Sigmoid colon (tissue), 4 donors: ENCODE data around the gene SLIT3.

Source experiments
- EP300 ChIP-seq, 4 donors: sonication (generic); formaldehyde crosslinking; IDR thresholded peaks; one replicate each; pipeline ENCODE4 v1.6.1; 2017; ENCODE audit warnings: antibody characterized with exemption in 4 of 4
- POLR2AphosphoS5 ChIP-seq, 4 donors: sonication (generic); formaldehyde crosslinking; IDR thresholded peaks; one replicate each; pipeline ENCODE4 v1.6.1; 2017; ENCODE audit warnings: antibody characterized with exemption in 4 of 4

- TF ChIP-seq EP300 (IDR thresholded peaks at IDR 0.05) (no peak), POLR2AphosphoS5 (IDR thresholded peaks at IDR 0.05) (no peak)
These were observed 491.7 kb downstream of the SLIT3 start for GRCh38 chr5:168809218-168809617.
